OCI-LY7 (cell line): ENCODE results near the gene CTDSP1.

Experiments used
- CTCF ChIP-seq: fragments of 200-600 bp; sonication (generic); conservative IDR thresholded peaks from 2 replicates; pipeline ENCODE4 v1.5.1; 2014; ENCODE audit warnings: mild to moderate bottlenecking, antibody characterized with exemption, low read length, moderate library complexity, mixed read lengths
- EZH2phosphoT487 ChIP-seq: fragments of 200-600 bp; sonication (generic); IDR thresholded peaks from 2 replicates; pipeline ENCODE4 v1.6.1; 2018; ENCODE audit warnings: low read depth, borderline replicate concordance, mild to moderate bottlenecking, mixed run types, antibody characterized with exemption, low read length, moderate library complexity, mixed read lengths

GRCh38 chr2:218399391-218400166, at the start of gene CTDSP1:
- TF ChIP-seq CTCF (no peak), EZH2phosphoT487 (no peak)
